Measurements from ENCODE around the gene FST.

- TF ChIP-seq POLR2AphosphoS5 (IDR thresholded peaks at IDR 0.05; ENCODE audit: low read depth, low read length) (no peak), TAF1 (IDR thresholded peaks at IDR 0.05; ENCODE audit: low read depth, low read length) (no peak), POLR2A (IDR thresholded peaks at IDR 0.05; ENCODE audit: low read depth, low read length) (no peak), POU2F2 (IDR thresholded peaks at IDR 0.05; ENCODE audit: low read depth, low read length) (no peak), PAX5 (IDR thresholded peaks at IDR 0.05; ENCODE audit: insufficient read depth, low read length, severe bottlenecking) (no peak), SPI1 (IDR thresholded peaks at IDR 0.05; ENCODE audit: low read depth, low read length) (no peak)
Observed at GRCh38 chr5:53478411-53479044, 1.9 kb upstream of the FST start.

All from GM12891 (cell line).